Upper lobe of left lung (tissue), 6 donors: ENCODE data around the gene JAGN1. TPM values are rescaled to one million over a fixed set of nuclear protein-coding genes. Genes with fewer than 3 reads are reported as not detected.
"Not testable (repeated sequence)": the region's sequence is repeated elsewhere in the genome, so short reads cannot be mapped to it uniquely, and the experiment has no call there.

Experiments
- ATAC-seq, 2 donors: fragments of 200-7000 bp; cut with Tn5 transposase; one replicate each; pipeline ENCODE4 v1.9.1; 2022; ENCODE audit warnings: mild to moderate bottlenecking in 2 of 2, moderate library complexity in 2 of 2; ENCODE audit not compliant: low FRiP score in 2 of 2
- DNase-seq, 2 donors: peaks; one replicate each; pipeline ENCODE4 v3.0.0-alpha.2; 2019 to 2020
- H3K27ac ChIP-seq, 4 donors: fragments of 200-600 bp; sonication (generic); one replicate each; pipeline ENCODE4 v1.5.1; 2016 to 2019
- H3K27me3 ChIP-seq, 4 donors: fragments of 200-600 bp; sonication (generic); one replicate each; pipeline ENCODE4 v1.5.1; 2017 to 2019
- H3K36me3 ChIP-seq, 4 donors: fragments of 200-600 bp; sonication (generic); one replicate each; pipeline ENCODE4 v1.5.1; 2016 to 2019
- H3K4me1 ChIP-seq, 4 donors: fragments of 200-600 bp; sonication (generic); one replicate each; pipeline ENCODE4 v1.5.1; 2018 to 2019
- H3K4me3 ChIP-seq, 4 donors: fragments of 200-600 bp; sonication (generic); one replicate each; pipeline ENCODE4 v1.5.1; 2017 to 2019; ENCODE audit warnings: mild to moderate bottlenecking in 2 of 4, moderate library complexity in 1 of 4
- H3K9me3 ChIP-seq, 4 donors: fragments of 200-600 bp; sonication (generic); one replicate each; pipeline ENCODE4 v1.5.1; 2018 to 2019
- CTCF ChIP-seq, 6 experiments: fragments of 450-650 bp in 4 of 6; fragments of 200-600 bp in 2 of 6; sonication (generic) in 2 of 6; IDR thresholded peaks; one replicate each; pipeline ENCODE4 v1.5.1; 2016 to 2019; ENCODE audit warnings: antibody characterized with exemption in 6 of 6
- EP300 ChIP-seq, 4 donors: sonication (generic); formaldehyde crosslinking; IDR thresholded peaks; one replicate each; pipeline ENCODE4 v1.5.1; 2017; ENCODE audit warnings: antibody characterized with exemption in 4 of 4, control low read depth in 2 of 4
- POLR2A ChIP-seq, 4 donors: fragments of 450-650 bp; IDR thresholded peaks; one replicate each; pipeline ENCODE4 v1.5.1; 2016 to 2017; ENCODE audit warnings: antibody characterized with exemption in 4 of 4, mild to moderate bottlenecking in 2 of 4
- POLR2AphosphoS5 ChIP-seq, 2 donors: sonication (generic); formaldehyde crosslinking; IDR thresholded peaks; one replicate each; pipeline ENCODE4 v1.5.1; 2017; ENCODE audit warnings: antibody characterized with exemption in 2 of 2
- WGBS, 2 donors: methylation state at CpG; one replicate each; pipeline ENCODE4 v1.1.5; 2017 to 2018; 5-methylcytosine and 5-hydroxymethylcytosine counted together
- total RNA-seq, 6 donors: library from RNA; depleted of rRNA in 4 of 6; stranded (reverse); fragments of >200 nt in 4 of 6; gene quantifications; one replicate each; pipeline versions ENCODE4 v1.1.0 to v1.2.1, GENCODE V29; 2016 to 2021
- donor health status: DM: no; HTN: no; CAD: no; lungs with moderate emphysema.
- donor health status: DM: no; HTN: yes; CAD: no; lungs with severe emphysema.

Gene JAGN1
- total RNA-seq, 6 donors from 2014 or later = 4.2 to 33.3 (median 24.2) TPM

- H3K4me1 ChIP-seq = peaks cover 20 to 47% (median 25%) of the 10 kb centered on the region in 4 donors
- DNase-seq (peak; percentile 59 to 91), ATAC-seq (peak; percentile 58 to 89)
- H3K4me3 ChIP-seq = peak overlapping the region; percentile 14 to 52 (median 38)
- no peak for TF ChIP-seq POLR2A (IDR thresholded peaks at IDR 0.05)
- TF ChIP-seq CTCF (IDR thresholded peaks at IDR 0.05) = peak in 4 of 6 experiments; percentile 31 to 50 (median 40)
- TF ChIP-seq EP300 (IDR thresholded peaks at IDR 0.05) = no peak
- TF ChIP-seq POLR2AphosphoS5 (IDR thresholded peaks at IDR 0.05) = no peak
- peak overlapping the region in 3 of 4 donors; percentile 15 to 65 (median 52) for H3K27ac ChIP-seq
- H3K9me3 ChIP-seq = no peaks in the 10 kb centered on the region
- no peaks in the 10 kb centered on the region for H3K27me3 ChIP-seq
- 29 to 32% methylated on average over 4 to 38 of the region's 45 CpGs for WGBS, 2 donors
- no peaks in the 10 kb centered on the region for H3K36me3 ChIP-seq
Measured at GRCh38 chr3:9862391-9863057, 27.9 kb upstream of the JAGN1 start.

GRCh38 chr3:9863058-9863772 lies 27.2 kb upstream of the JAGN1 start:
- Histone ChIP-seq H3K9me3 (no peaks in the 10 kb centered on the region), H3K27me3 (no peaks in the 10 kb centered on the region), H3K4me1 (peaks cover 20 to 47% (median 25%) of the 10 kb centered on the region in 4 donors), H3K4me3 (peak overlapping the region; percentile 14 to 52 (median 38)), H3K36me3 (no peaks in the 10 kb centered on the region), H3K27ac (peak overlapping the region in 2 of 4 donors; percentile 52 to 65)
- no peak for TF ChIP-seq POLR2AphosphoS5 (IDR thresholded peaks at IDR 0.05)
- no peak for TF ChIP-seq POLR2A (IDR thresholded peaks at IDR 0.05)
- TF ChIP-seq EP300 (IDR thresholded peaks at IDR 0.05) = no peak
- no peak for TF ChIP-seq CTCF (IDR thresholded peaks at IDR 0.05)
- DNase-seq = no peak
- WGBS, 2 donors = 58 to 68% methylated on average over 19 to 22 of the region's 22 CpGs
- peak in 1 of 2 donors; percentile 7 for ATAC-seq

- Histone ChIP-seq H3K4me3 (peak overlapping the region in 1 of 4 donors; percentile 4), H3K36me3 (no peaks in the 10 kb centered on the region), H3K4me1 (peaks cover 20 to 47% (median 25%) of the 10 kb centered on the region in 4 donors), H3K9me3 (no peaks in the 10 kb centered on the region), H3K27ac (peak overlapping the region; percentile 36 to 81 (median 70)), H3K27me3 (no peaks in the 10 kb centered on the region)
- WGBS, 2 donors = 53 to 57% methylated on average over 13 to 14 of the region's 16 CpGs
- peak; percentile 47 to 57 for ATAC-seq
- TF ChIP-seq EP300 (IDR thresholded peaks at IDR 0.05) (peak in 1 of 4 donors; percentile 13), POLR2AphosphoS5 (IDR thresholded peaks at IDR 0.05) (peak in 1 of 2 donors; percentile 46), CTCF (IDR thresholded peaks at IDR 0.05) (no peak), POLR2A (IDR thresholded peaks at IDR 0.05) (no peak)
- peak; percentile 77 to 89 for DNase-seq
Measured at GRCh38 chr3:9864200-9864927, 26.0 kb upstream of the JAGN1 start.

GRCh38 chr3:9865125-9865637 lies 25.2 kb upstream of the JAGN1 start:
- peak overlapping the region; percentile 36 to 81 (median 70) for H3K27ac ChIP-seq

More at GRCh38 chr3:9865125-9865637, 25.2 kb upstream of the JAGN1 start:
- not testable (repeated sequence) for DNase-seq, H3K4me3 ChIP-seq, H3K9me3 ChIP-seq, H3K27me3 ChIP-seq, H3K36me3 ChIP-seq, ATAC-seq
- 78 to 87% methylated on average over 10 of the region's 10 CpGs for WGBS, 2 donors
- H3K4me1 ChIP-seq = peaks cover 20 to 47% (median 25%) of the 10 kb centered on the region in 4 donors
